Inflammatory macrophage treated with lipopolysaccharide for 4 hours (primary cell): ENCODE measurements around the gene CEACAM1.
A peak's percentile ranks its signal among the peaks of the same experiment; 100 is the strongest.
"Not testable (repeated sequence)": the region's sequence is repeated elsewhere in the genome, so short reads cannot be mapped to it uniquely, and the experiment has no call there.

ENCODE experiments used
- DNase-seq: peaks from one replicate; pipeline ENCODE4 v3.0.0-alpha.2; 2020

CEACAM1 gene

GRCh38 chr19:42548552-42548951, 20.3 kb upstream of the CEACAM1 start:
- DNase-seq = peak; percentile 16

- DNase-seq = no peak
These were observed 19.6 kb upstream of the CEACAM1 start for GRCh38 chr19:42547929-42548328.

GRCh38 chr19:42546831-42547500, 18.7 kb upstream of the CEACAM1 start:
- no peak for DNase-seq

- DNase-seq = no peak
These were observed 15.9 kb upstream of the CEACAM1 start for GRCh38 chr19:42544146-42544545.

- no peak for DNase-seq
These were observed 14.5 kb upstream of the CEACAM1 start for GRCh38 chr19:42542791-42543190.

GRCh38 chr19:42540071-42540553, 11.8 kb upstream of the CEACAM1 start:
- DNase-seq = no peak

GRCh38 chr19:42538841-42539709, 10.8 kb upstream of the CEACAM1 start:
- DNase-seq = no peak

- not testable (repeated sequence) for DNase-seq
These were observed 7.0 kb upstream of the CEACAM1 start for GRCh38 chr19:42535276-42535675.

- DNase-seq = no peak
These were observed 6.1 kb upstream of the CEACAM1 start for GRCh38 chr19:42534391-42534790.

- no peak for DNase-seq
These were observed 4.6 kb upstream of the CEACAM1 start for GRCh38 chr19:42532891-42533290.

- DNase-seq = no peak
These were observed 3.0 kb upstream of the CEACAM1 start for GRCh38 chr19:42531313-42531712.

GRCh38 chr19:42529248-42529764, 1.0 kb upstream of the CEACAM1 start:
- DNase-seq = peak; percentile 47

GRCh38 chr19:42524943-42525342, 3.3 kb downstream of the CEACAM1 start:
- no peak for DNase-seq

GRCh38 chr19:42524250-42524649, 4.0 kb downstream of the CEACAM1 start:
- no peak for DNase-seq

GRCh38 chr19:42522262-42522661, 6.0 kb downstream of the CEACAM1 start:
- not testable (repeated sequence) for DNase-seq

GRCh38 chr19:42521346-42522030, 6.8 kb downstream of the CEACAM1 start:
- peak; percentile 45 for DNase-seq

GRCh38 chr19:42519108-42519507, 9.2 kb downstream of the CEACAM1 start:
- no peak for DNase-seq

GRCh38 chr19:42516771-42517170, 11.5 kb downstream of the CEACAM1 start:
- DNase-seq = no peak

GRCh38 chr19:42515241-42515832, 12.9 kb downstream of the CEACAM1 start:
- DNase-seq = no peak

- DNase-seq = no peak
These were observed 13.8 kb downstream of the CEACAM1 start for GRCh38 chr19:42514449-42514848.

GRCh38 chr19:42512743-42513304, 15.5 kb downstream of the CEACAM1 start:
- no peak for DNase-seq

- no peak for DNase-seq
These were observed 16.1 kb downstream of the CEACAM1 start for GRCh38 chr19:42512130-42512636.
